ENCODE measurements around the gene GEN1. TPM values are rescaled to one million over a fixed set of nuclear protein-coding genes. Genes with fewer than 3 reads are reported as not detected.
"Not testable (repeated sequence)": the region's sequence is repeated elsewhere in the genome, so short reads cannot be mapped to it uniquely, and the experiment has no call there.

GEN1 gene
- total RNA-seq, 2 experiments from 2014 or later, result 21.9 to 25.4 TPM

DNA sequence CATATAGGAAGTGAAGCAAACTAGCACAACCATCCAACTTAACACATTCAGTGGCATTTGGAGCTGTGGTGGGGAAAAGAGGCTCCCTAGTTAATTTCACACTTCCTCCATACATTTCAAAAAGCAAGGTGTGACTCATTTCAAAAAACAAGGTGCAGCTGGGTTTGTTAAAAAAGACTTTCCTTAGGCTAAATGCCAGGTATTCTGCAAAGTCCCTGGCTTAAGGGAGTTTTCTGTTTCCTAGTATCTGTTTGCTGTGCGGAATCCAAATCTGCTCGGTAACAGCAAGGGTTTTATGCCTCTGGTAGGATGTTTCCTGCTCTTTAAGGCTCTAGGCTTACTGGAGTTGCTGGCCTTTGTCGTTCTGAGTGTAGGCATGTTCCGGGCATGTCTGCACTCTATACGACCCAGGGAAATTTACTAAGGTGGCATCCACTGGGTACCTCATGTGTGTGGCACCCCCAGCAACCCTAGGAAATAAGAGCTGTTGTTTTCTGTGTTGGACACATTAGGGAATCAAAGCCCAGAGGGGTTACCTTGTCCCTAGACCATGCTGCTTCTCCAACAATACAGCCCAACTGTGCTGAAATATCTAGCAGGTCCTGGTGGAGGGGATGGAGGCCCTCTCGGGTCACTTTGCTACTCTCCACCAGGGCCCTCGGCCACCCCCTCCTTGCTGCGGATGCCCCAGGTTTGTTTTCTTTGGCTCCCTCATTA is 61.7 kb downstream of the GEN1 start:
- CTCF ChIA-PET, result no interaction called here
- H3K4me3 Mint-ChIP-seq, result no peak overlapping the region
- intact Hi-C loops (cut with DNase I, micrococcal nuclease), result no loop called here

DNA sequence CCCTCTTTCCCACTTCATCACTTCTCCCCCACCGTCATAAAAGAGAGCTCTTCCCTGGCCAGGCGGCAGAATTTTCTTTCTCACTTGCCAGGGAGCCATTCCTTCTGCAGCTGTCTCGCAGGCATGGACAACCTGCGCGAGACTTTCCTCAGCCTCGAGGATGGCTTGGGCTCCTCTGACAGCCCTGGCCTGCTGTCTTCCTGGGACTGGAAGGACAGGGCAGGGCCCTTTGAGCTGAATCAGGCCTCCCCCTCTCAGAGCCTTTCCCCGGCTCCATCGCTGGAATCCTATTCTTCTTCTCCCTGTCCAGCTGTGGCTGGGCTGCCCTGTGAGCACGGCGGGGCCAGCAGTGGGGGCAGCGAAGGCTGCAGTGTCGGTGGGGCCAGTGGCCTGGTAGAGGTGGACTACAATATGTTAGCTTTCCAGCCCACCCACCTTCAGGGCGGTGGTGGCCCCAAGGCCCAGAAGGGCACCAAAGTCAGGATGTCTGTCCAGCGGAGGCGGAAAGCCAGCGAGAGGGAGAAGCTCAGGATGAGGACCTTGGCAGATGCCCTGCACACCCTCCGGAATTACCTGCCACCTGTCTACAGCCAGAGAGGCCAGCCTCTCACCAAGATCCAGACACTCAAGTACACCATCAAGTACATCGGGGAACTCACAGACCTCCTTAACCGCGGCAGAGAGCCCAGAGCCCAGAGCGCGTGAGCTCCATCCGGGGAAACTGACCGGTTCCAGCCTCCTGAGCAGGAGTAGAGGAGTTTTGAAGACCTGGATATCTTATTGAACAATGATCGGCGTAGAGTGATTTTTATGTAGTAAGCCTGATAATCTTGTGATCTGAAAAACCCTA is 62.7 kb downstream of the GEN1 start, which contains the start of gene MSGN1:
Gene MSGN1 (plus strand): TSS at position 65 of the 850 bp plus-strand sequence. CDS start 59 bp downstream, at position 124.
- H3K36me3 Mint-ChIP-seq (ENCODE audit: low read depth), result no peaks in the 10 kb centered on the region
- H3K4me3 Mint-ChIP-seq, result no peak within 1 kb of the TSS
- H3K27me3 Mint-ChIP-seq, result peaks cover 15% of the 10 kb centered on the region
- H3K4me1 Mint-ChIP-seq, result peaks cover 3% of the 10 kb centered on the region
- ChIA-PET CTCF (interaction anchor here (0.7 kb wide), 1 partner anchor 1197 kb away, joined by 4 read pairs; no protein-coding TSS in a partner anchor), POLR2A (no interaction called here)
- no peak for ATAC-seq
- intact Hi-C loops (cut with DNase I, micrococcal nuclease), result no loop called here
- no peaks in the 10 kb centered on the region for H3K9me3 Mint-ChIP-seq (ENCODE audit: low read depth)
- no peak within 1 kb of the TSS for H3K27ac Mint-ChIP-seq
- DNase-seq, result no peak

More for the DNA sequence above, 61.7 kb downstream of the GEN1 start:
- no peak for ATAC-seq
- Mint-ChIP-seq H3K27ac (no peak overlapping the region), H3K9me3 (ENCODE audit: low read depth) (no peaks in the 10 kb centered on the region), H3K4me1 (peaks cover 2% of the 10 kb centered on the region), H3K27me3 (peaks cover 15% of the 10 kb centered on the region), H3K36me3 (ENCODE audit: low read depth) (no peaks in the 10 kb centered on the region)
- DNase-seq, result no peak
- POLR2A ChIA-PET, result no interaction called here

DNA sequence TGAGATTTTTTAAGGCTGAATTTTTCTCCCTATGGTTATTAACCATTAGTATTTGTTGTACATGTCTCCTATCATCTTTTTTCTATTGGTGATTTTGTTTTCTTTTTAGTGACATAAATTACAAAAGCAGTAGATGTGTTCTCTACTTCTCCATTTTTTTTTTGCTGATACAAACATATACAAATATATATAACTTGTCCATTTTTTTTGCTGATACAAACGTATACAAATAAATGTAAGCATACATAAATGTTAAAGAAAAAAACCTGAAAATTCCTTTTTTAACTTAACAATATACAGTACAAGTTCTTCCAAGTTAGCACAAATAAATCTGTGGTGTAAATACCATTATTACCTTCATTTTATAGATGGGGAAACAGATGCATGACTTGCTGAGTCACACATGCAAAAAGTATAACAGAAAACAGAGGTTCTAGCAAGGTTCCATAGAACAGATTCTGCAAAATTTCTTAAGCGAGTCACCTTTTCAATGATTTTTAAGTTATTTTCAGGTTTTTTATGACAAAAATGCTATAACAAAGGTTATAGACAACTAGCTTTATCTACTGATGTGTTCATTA is 64.4 kb downstream of the GEN1 start:
- POLR2A ChIA-PET, result no interaction called here
- Mint-ChIP-seq H3K36me3 (ENCODE audit: low read depth) (no peaks in the 10 kb centered on the region), H3K4me3 (no peak overlapping the region)

DNA sequence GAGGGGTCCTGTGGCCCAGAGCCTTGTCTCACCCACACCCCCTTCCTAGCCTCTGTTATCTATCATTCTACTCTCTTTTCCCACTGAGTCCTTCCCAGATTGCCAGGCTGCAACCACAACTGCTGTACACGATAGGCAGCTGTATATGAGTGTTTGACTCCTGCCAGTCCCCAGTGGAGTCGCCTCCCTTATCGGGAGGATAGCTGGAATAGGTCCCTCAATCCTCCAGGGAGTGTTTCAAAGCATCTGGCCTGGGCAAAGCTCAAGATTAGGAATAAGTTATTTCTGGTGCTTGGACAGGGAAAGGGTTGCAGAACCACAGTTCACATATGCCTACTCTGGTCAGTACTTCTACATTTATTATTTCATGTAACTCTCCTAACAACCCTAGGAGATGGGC is 67.1 kb downstream of the GEN1 start:
- ChIA-PET CTCF (interaction anchor here (0.6 to 0.9 kb wide), 4 partner anchors 9 to 213 kb away, joined by 3 to 4 read pairs (median 3); no protein-coding TSS in a partner anchor), POLR2A (no interaction called here)

More for the DNA sequence above, 64.4 kb downstream of the GEN1 start:
- ATAC-seq, result no peak
- DNase-seq, result no peak
- H3K9me3 Mint-ChIP-seq (ENCODE audit: low read depth), result no peaks in the 10 kb centered on the region
- intact Hi-C loops (cut with DNase I, micrococcal nuclease), result no loop called here
- H3K27me3 Mint-ChIP-seq, result peaks cover 15% of the 10 kb centered on the region
- CTCF ChIA-PET, result no interaction called here
- H3K4me1 Mint-ChIP-seq, result peaks cover 6% of the 10 kb centered on the region
- no peak overlapping the region for H3K27ac Mint-ChIP-seq

DNA sequence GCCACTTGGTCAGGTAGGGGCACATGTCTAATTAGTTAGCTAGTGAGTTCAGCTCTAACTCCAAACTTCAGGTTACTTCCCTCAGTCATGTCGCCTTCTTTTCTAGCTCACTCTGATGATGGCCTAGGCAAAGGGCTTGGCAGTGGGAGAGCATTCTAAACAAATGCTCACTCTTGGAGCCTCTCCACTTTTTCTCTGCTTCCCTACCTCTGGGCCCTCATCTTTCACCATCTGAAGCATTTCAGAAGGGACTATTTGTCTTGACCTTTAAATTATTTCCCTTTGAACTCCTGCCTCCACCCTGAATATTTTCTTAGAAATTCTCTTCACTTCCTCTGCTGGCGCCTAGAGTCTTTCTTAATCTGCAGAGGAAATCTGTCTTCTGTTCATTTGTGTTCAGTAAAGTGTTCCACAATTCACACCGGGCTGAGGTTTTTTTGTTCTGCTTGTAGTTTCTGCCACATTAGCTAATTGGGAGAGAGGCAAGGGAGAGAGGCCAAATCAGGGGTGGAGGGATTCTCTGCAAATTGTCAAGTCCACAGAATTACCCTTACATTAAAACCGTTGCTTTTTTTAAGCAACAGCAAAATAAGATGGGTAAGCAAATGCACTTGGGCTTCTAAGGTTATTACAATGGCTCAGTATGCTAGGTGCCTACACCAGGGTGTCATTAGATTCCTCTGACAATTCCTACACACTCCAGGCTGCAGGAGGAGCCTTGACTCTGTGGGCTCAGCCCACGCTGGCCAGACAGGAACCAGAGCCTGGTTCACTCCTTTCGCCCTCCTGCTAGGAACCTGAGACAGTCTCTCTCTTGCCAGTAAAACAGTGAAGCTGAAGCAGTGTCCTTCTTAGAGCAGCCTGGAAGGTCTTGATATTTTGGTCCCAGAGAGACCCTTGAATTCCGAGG is 67.9 kb downstream of the GEN1 start:
- Mint-ChIP-seq H3K4me3 (no peak overlapping the region), H3K9me3 (ENCODE audit: low read depth) (no peaks in the 10 kb centered on the region), H3K27ac (no peak overlapping the region), H3K4me1 (peaks cover 4% of the 10 kb centered on the region), H3K27me3 (peaks cover 12% of the 10 kb centered on the region), H3K36me3 (ENCODE audit: low read depth) (no peaks in the 10 kb centered on the region)
- ChIA-PET CTCF (interaction anchor here (0.6 to 0.9 kb wide), 4 partner anchors 8 to 214 kb away, joined by 3 to 4 read pairs (median 3); no protein-coding TSS in a partner anchor), POLR2A (no interaction called here)
- intact Hi-C loops (cut with DNase I, micrococcal nuclease), result no loop called here
- ATAC-seq (no peak), DNase-seq (no peak)

More for the DNA sequence above, 67.1 kb downstream of the GEN1 start:
- H3K27ac Mint-ChIP-seq, result no peak overlapping the region
- H3K4me3 Mint-ChIP-seq, result no peak overlapping the region
- ATAC-seq (no peak), DNase-seq (no peak)
- peaks cover 4% of the 10 kb centered on the region for H3K4me1 Mint-ChIP-seq
- H3K27me3 Mint-ChIP-seq, result peaks cover 13% of the 10 kb centered on the region
- intact Hi-C loops (cut with DNase I, micrococcal nuclease), result no loop called here
- H3K9me3 Mint-ChIP-seq (ENCODE audit: low read depth), result no peaks in the 10 kb centered on the region
- H3K36me3 Mint-ChIP-seq (ENCODE audit: low read depth), result no peaks in the 10 kb centered on the region

DNA sequence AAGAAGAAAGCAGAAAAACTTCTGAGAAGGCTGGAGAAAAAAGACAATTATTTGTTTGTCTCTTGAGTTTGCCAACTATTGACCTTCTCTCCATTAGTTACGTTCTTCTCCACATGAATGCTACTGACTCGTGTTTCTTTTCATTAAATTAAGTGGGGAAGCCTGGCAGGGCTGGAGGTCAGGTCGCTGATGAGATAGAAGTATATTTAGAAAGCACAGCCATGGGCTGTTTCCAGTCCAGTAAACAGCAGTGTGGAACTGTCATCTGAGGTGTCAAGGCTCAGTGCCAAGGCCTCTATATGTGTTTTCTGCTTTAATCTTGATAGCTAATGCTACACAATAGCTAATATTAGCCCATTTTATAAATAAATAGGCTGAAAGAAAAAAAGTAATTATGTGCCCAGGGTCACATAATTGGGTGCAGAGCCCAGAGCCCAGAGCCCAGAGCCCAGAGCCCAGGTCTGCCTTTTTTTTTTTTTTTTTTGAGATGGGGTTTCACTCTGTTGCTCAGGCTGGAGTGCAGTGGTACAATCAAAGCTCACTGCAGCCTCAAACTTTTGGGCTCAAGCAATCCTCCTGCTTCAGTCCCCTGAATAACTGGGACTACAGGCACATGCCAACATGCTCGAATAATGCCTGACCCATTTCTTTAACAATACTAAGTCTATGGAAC is 68.6 kb downstream of the GEN1 start:
- H3K9me3 Mint-ChIP-seq (ENCODE audit: low read depth), result no peaks in the 10 kb centered on the region
- intact Hi-C loops (cut with DNase I, micrococcal nuclease), result no loop called here

DNA sequence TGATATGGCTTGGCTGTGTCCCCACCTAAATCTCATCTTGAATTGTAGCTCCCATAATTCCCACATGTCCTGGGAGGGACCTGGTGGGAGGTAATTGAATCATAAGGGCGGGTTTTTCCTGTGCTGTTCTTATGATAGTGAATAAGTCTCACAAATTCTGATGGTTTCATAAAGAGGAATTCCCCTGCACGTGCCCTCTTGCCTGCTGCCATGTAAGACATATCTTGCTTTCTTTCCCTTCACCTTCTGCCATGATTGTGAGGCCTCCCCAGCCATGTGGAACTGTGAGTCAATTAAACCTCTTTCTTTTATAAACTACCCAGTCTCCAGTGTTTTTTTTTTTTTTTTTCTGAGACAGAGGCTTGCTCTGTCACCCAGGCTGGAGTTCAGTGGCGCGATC is 69.7 kb downstream of the GEN1 start:
- ATAC-seq; intact Hi-C loops (cut with DNase I, micrococcal nuclease); H3K9me3 Mint-ChIP-seq (ENCODE audit: low read depth); H3K4me1 Mint-ChIP-seq; DNase-seq; H3K36me3 Mint-ChIP-seq (ENCODE audit: low read depth); H3K4me3 Mint-ChIP-seq; POLR2A ChIA-PET; H3K27ac Mint-ChIP-seq: not testable (repeated sequence)
- CTCF ChIA-PET, result interaction anchor here (0.6 to 1.3 kb wide), 2 partner anchors 10 to 18 kb away, joined by 3 read pairs; no protein-coding TSS in a partner anchor
- peaks cover 13% of the 10 kb centered on the region for H3K27me3 Mint-ChIP-seq

More for the DNA sequence above, 68.6 kb downstream of the GEN1 start:
- POLR2A ChIA-PET, result no interaction called here
- Mint-ChIP-seq H3K27ac (no peak overlapping the region), H3K4me3 (no peak overlapping the region), H3K36me3 (ENCODE audit: low read depth) (no peaks in the 10 kb centered on the region), H3K27me3 (peaks cover 10% of the 10 kb centered on the region), H3K4me1 (peaks cover 4% of the 10 kb centered on the region)
- DNase-seq, result no peak
- ATAC-seq, result no peak
- CTCF ChIA-PET, result interaction anchor here (1.3 kb wide), 1 partner anchor 9 kb away, joined by 3 read pairs; no protein-coding TSS in a partner anchor

DNA sequence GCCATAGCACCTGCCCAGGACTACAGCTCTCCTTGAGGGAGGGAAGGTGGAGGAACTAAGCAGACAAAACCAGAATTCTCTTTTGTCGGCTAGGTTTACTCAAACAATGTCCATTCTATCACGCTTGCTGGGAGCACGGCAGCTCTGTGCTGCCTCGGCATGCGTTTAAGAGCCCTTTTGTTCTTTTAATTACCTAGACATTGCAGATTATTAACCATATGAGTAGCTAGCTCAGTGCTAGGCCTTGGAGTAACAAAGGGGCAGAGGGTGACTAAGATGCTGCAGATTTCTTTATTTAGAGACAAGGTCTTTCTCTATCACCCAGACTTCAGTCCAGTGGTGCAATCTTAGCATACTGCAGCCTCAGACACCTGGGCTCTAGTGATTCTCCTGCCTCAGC is 73.4 kb downstream of the GEN1 start:
- DNase-seq, result no peak
- intact Hi-C loops (cut with DNase I, micrococcal nuclease), result no loop called here
- H3K27ac Mint-ChIP-seq, result no peak overlapping the region
- no peaks in the 10 kb centered on the region for H3K4me1 Mint-ChIP-seq
- ChIA-PET POLR2A (no interaction called here), CTCF (interaction anchor here (0.6 to 1.4 kb wide), 2 partner anchors 44 to 105 kb away, joined by 3 to 4 read pairs; no protein-coding TSS in a partner anchor)
- no peak overlapping the region for H3K4me3 Mint-ChIP-seq
- no peaks in the 10 kb centered on the region for H3K36me3 Mint-ChIP-seq (ENCODE audit: low read depth)
- no peak for ATAC-seq
- H3K27me3 Mint-ChIP-seq, result peaks cover 32% of the 10 kb centered on the region
- H3K9me3 Mint-ChIP-seq (ENCODE audit: low read depth), result no peaks in the 10 kb centered on the region

DNA sequence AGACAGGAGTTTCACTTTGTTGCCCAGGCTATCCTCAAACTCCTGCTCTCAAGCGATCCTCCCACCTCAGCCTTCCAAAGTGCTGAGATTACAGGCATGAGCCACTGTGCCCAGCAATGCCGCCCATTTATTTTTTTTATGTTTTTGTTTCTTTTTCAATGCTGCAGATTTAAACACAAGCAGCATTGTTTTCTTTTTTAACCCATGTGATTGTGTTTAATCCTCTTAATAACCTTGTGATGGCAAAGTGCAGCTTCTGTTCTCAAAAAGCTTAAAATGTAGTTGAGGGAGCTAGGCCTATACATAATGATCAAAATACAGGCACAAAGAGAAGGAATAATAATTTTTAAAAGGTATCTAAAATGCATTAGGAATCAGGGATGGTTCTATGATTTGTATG is 73.8 kb downstream of the GEN1 start:
- CTCF ChIA-PET, result interaction anchor here (1.4 kb wide), 1 partner anchor 44 kb away, joined by 3 read pairs; no protein-coding TSS in a partner anchor
- no peaks in the 10 kb centered on the region for H3K4me1 Mint-ChIP-seq
- no peak overlapping the region for H3K4me3 Mint-ChIP-seq
- no peaks in the 10 kb centered on the region for H3K9me3 Mint-ChIP-seq (ENCODE audit: low read depth)
- no peaks in the 10 kb centered on the region for H3K36me3 Mint-ChIP-seq (ENCODE audit: low read depth)
- ATAC-seq, result no peak
- POLR2A ChIA-PET, result no interaction called here
- H3K27me3 Mint-ChIP-seq, result peaks cover 33% of the 10 kb centered on the region
- no peak overlapping the region for H3K27ac Mint-ChIP-seq
- DNase-seq, result no peak
- intact Hi-C loops (cut with DNase I, micrococcal nuclease), result no loop called here

Measured in activated CD4-positive, alpha-beta T cell treated with anti-CD3 and anti-CD28 coated beads for 36 hours (primary cell).